Measurements from ENCODE around the gene GCSAML. TPM values are rescaled to one million over a fixed set of nuclear protein-coding genes. Genes with fewer than 3 reads are reported as not detected.
"Not testable (repeated sequence)": the region's sequence is repeated elsewhere in the genome, so short reads cannot be mapped to it uniquely, and the experiment has no call there.

Gene GCSAML
- total RNA-seq, result under 1 TPM; 0.51 to 0.80 TPM

GRCh38 chr1:247548769-247549182, at the start of gene GCSAML:
GCSAML (plus strand) TSS chr1:247549134; CDS start chr1:247549192, 58 bp downstream.
- ChIA-PET POLR2A (no interaction called here), CTCF (no interaction called here)

- ChIA-PET CTCF (no interaction called here), POLR2A (no interaction called here)
These were observed 48.1 kb upstream of the GCSAML start for GRCh38 chr1:247500865-247501264.

- ChIA-PET CTCF (no interaction called here), POLR2A (no interaction called here)
These were observed 42.1 kb upstream of the GCSAML start for GRCh38 chr1:247506831-247507230.

GRCh38 chr1:247517795-247518612, 30.9 kb upstream of the GCSAML start:
- POLR2A ChIA-PET, result no interaction called here
- CTCF ChIA-PET, result no interaction called here

- CTCF ChIA-PET, result no interaction called here
- POLR2A ChIA-PET, result no interaction called here
These were observed 30.4 kb upstream of the GCSAML start for GRCh38 chr1:247518613-247518891.

GRCh38 chr1:247521886-247522285, 27.0 kb upstream of the GCSAML start:
- POLR2A ChIA-PET, result not testable (repeated sequence)

GRCh38 chr1:247528812-247529474, 20.0 kb upstream of the GCSAML start:
- POLR2A ChIA-PET, result no interaction called here

More at GRCh38 chr1:247521886-247522285, 27.0 kb upstream of the GCSAML start:
- CTCF ChIA-PET, result not testable (repeated sequence)

GRCh38 chr1:247529771-247530355, 19.1 kb upstream of the GCSAML start:
- ChIA-PET POLR2A (no interaction called here), CTCF (no interaction called here)

More at GRCh38 chr1:247528812-247529474, 20.0 kb upstream of the GCSAML start:
- CTCF ChIA-PET, result no interaction called here

- ChIA-PET CTCF (no interaction called here), POLR2A (no interaction called here)
These were observed 18.1 kb upstream of the GCSAML start for GRCh38 chr1:247530785-247531184.

GRCh38 chr1:247531937-247532336, 17.0 kb upstream of the GCSAML start:
- CTCF ChIA-PET, result no interaction called here

GRCh38 chr1:247535402-247535801, 13.5 kb upstream of the GCSAML start:
- ChIA-PET CTCF (no interaction called here), POLR2A (no interaction called here)

More at GRCh38 chr1:247531937-247532336, 17.0 kb upstream of the GCSAML start:
- POLR2A ChIA-PET, result no interaction called here

GRCh38 chr1:247536340-247536739, 12.6 kb upstream of the GCSAML start, which contains the start of gene OR2C3:
OR2C3 (minus strand) TSS chr1:247536440; CDS start chr1:247532511, 3,929 bp downstream.
- CTCF ChIA-PET, result no interaction called here
- POLR2A ChIA-PET, result no interaction called here

GRCh38 chr1:247538561-247538960, 10.4 kb upstream of the GCSAML start:
- ChIA-PET CTCF (interaction anchor here (1.3 kb wide), 1 partner anchor 166 kb away, joined by 4 read pairs; no protein-coding TSS in a partner anchor), POLR2A (no interaction called here)

GRCh38 chr1:247539215-247539614, 9.7 kb upstream of the GCSAML start:
- ChIA-PET POLR2A (no interaction called here), CTCF (interaction anchor here (1.3 kb wide), 1 partner anchor 167 kb away, joined by 4 read pairs; no protein-coding TSS in a partner anchor)

GRCh38 chr1:247540581-247540980, 8.4 kb upstream of the GCSAML start:
- ChIA-PET POLR2A (no interaction called here), CTCF (no interaction called here)

- ChIA-PET CTCF (no interaction called here), POLR2A (no interaction called here)
These were observed 6.1 kb upstream of the GCSAML start for GRCh38 chr1:247542811-247543210.

- ChIA-PET POLR2A (no interaction called here), CTCF (no interaction called here)
These were observed 842 bp upstream of the GCSAML start for GRCh38 chr1:247548092-247548491.

- CTCF ChIA-PET, result no interaction called here
- POLR2A ChIA-PET, result no interaction called here
These were observed 2.8 kb downstream of the GCSAML start for GRCh38 chr1:247551721-247552120.

- CTCF ChIA-PET, result no interaction called here
These were observed 3.3 kb downstream of the GCSAML start for GRCh38 chr1:247552231-247552630.

GRCh38 chr1:247557926-247558674, 9.2 kb downstream of the GCSAML start:
- POLR2A ChIA-PET, result no interaction called here
- CTCF ChIA-PET, result no interaction called here

More at GRCh38 chr1:247552231-247552630, 3.3 kb downstream of the GCSAML start:
- POLR2A ChIA-PET, result no interaction called here
